ENCODE data around the gene TNFRSF19. TPM values are rescaled to one million over a fixed set of nuclear protein-coding genes. Genes with fewer than 3 reads are reported as not detected.

The TNFRSF19 gene
- total RNA-seq, 3 donors from 2014 or later (not counting 1 experiment from before 2014, with no cell fraction given), result 0.07 to 0.60 (median 0.36) TPM

DNA sequence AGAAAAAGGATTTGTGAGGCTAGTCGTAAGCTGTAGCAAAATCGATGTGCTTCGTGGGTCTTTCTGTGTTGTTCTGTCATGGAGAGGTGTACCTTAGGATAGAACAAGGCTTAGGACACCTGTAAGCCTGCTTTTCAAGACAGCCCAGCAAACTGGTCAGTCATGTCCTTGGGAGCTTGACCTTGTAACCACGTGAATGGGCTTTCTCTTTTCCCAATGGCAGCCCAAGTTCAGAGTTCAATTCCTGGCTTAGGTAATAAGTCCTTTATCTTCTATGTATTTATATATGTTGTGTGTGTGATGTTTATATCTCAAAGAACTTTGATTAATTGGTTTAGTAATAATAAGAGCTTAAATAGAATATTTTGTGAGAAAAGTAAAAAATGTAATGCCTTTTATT is 112.9 kb downstream of the TNFRSF19 start:
- Histone ChIP-seq H3K9me3 (ENCODE audit: control insufficient read depth, insufficient read depth, low read length) (no peaks in the 10 kb centered on the region), H3K27me3 (ENCODE audit: control insufficient read depth, insufficient read depth, low read length) (no peaks in the 10 kb centered on the region), H3K4me1 (ENCODE audit: control insufficient read depth, insufficient read depth, low read length) (no peaks in the 10 kb centered on the region), H3K27ac (ENCODE audit: low read length) (no peak overlapping the region), H3K36me3 (ENCODE audit: control insufficient read depth, insufficient read depth, low read length) (no peaks in the 10 kb centered on the region), H3K4me3 (ENCODE audit: low read length) (no peak overlapping the region)
- ATAC-seq, result no peak
- Mint-ChIP-seq H3K27ac (no peak overlapping the region), H3K9me3 (no peaks in the 10 kb centered on the region), H3K27me3 (ENCODE audit: low read depth in 2 of 2) (peaks cover 12 to 21% of the 10 kb centered on the region in 2 donors), H3K4me1 (peaks cover 0 to 6% of the 10 kb centered on the region in 2 donors), H3K4me3 (no peak overlapping the region), H3K36me3 (peaks cover 6% of the 10 kb centered on the region)
- TF ChIP-seq, protein P1, sequence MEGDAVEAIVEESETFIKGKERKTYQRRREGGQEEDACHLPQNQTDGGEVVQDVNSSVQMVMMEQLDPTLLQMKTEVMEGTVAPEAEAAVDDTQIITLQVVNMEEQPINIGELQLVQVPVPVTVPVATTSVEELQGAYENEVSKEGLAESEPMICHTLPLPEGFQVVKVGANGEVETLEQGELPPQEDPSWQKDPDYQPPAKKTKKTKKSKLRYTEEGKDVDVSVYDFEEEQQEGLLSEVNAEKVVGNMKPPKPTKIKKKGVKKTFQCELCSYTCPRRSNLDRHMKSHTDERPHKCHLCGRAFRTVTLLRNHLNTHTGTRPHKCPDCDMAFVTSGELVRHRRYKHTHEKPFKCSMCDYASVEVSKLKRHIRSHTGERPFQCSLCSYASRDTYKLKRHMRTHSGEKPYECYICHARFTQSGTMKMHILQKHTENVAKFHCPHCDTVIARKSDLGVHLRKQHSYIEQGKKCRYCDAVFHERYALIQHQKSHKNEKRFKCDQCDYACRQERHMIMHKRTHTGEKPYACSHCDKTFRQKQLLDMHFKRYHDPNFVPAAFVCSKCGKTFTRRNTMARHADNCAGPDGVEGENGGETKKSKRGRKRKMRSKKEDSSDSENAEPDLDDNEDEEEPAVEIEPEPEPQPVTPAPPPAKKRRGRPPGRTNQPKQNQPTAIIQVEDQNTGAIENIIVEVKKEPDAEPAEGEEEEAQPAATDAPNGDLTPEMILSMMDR (IDR thresholded peaks at IDR 0.05), result no peak
- no peak for DNase-seq
- 80% methylated on average over 4 of the region's 4 CpGs for WGBS (ENCODE audit: insufficient coverage)
- intact Hi-C loops (cut with micrococcal nuclease), result no loop called here

- no peak overlapping the region for H3K27ac ChIP-seq (ENCODE audit: low read length)
- H3K4me3 Mint-ChIP-seq, result no peak overlapping the region
- DNase-seq (no peak), ATAC-seq (no peak)
- H3K27me3 Mint-ChIP-seq (ENCODE audit: low read depth in 2 of 2), result peaks cover 10 to 21% of the 10 kb centered on the region in 2 donors
- intact Hi-C loops (cut with micrococcal nuclease), result no loop called here
- no peak overlapping the region for H3K4me3 ChIP-seq (ENCODE audit: low read length)
- H3K4me1 Mint-ChIP-seq, result no peaks in the 10 kb centered on the region
- H3K36me3 Mint-ChIP-seq, result peaks cover 6% of the 10 kb centered on the region
- no peaks in the 10 kb centered on the region for H3K36me3 ChIP-seq (ENCODE audit: control insufficient read depth, insufficient read depth, low read length)
- TF ChIP-seq, protein P1 (IDR thresholded peaks at IDR 0.05), result no peak
- WGBS (ENCODE audit: insufficient coverage), result 93% methylated on average over 2 of the region's 2 CpGs
- H3K27ac Mint-ChIP-seq, result no peak overlapping the region
- H3K9me3 Mint-ChIP-seq, result no peaks in the 10 kb centered on the region
- no peaks in the 10 kb centered on the region for H3K4me1 ChIP-seq (ENCODE audit: control insufficient read depth, insufficient read depth, low read length)
- no peaks in the 10 kb centered on the region for H3K9me3 ChIP-seq (ENCODE audit: control insufficient read depth, insufficient read depth, low read length)
- H3K27me3 ChIP-seq (ENCODE audit: control insufficient read depth, insufficient read depth, low read length), result no peaks in the 10 kb centered on the region
Observed at GRCh38 chr13:23684647-23685046, 114.4 kb downstream of the TNFRSF19 start.

DNA sequence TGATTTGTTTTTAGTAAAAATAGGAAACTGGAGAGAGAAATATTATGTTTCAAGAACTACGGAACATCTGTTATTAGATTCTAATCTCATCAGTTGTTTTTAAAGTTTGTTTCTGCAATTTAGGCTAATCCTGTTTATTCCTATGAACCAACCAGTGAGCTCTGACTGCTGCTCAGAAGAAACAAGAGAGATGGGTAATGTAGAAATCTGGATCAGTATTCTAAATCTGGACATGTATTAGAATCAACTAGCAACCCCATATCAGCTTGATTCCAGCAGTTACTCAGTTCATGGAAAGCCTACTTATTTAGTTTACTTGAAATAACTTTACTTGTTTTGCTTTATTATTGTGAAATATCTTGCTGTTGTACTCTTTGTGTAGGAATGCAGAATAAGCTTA is 115.2 kb downstream of the TNFRSF19 start:
- H3K4me1 Mint-ChIP-seq, result no peaks in the 10 kb centered on the region
- H3K27me3 Mint-ChIP-seq (ENCODE audit: low read depth in 2 of 2), result peaks cover 10 to 21% of the 10 kb centered on the region in 2 donors
- intact Hi-C loops (cut with micrococcal nuclease), result no loop called here
- H3K36me3 Mint-ChIP-seq, result peaks cover 6% of the 10 kb centered on the region
- Histone ChIP-seq H3K27me3 (ENCODE audit: control insufficient read depth, insufficient read depth, low read length) (no peaks in the 10 kb centered on the region), H3K4me3 (ENCODE audit: low read length) (no peak overlapping the region), H3K27ac (ENCODE audit: low read length) (no peak overlapping the region), H3K36me3 (ENCODE audit: control insufficient read depth, insufficient read depth, low read length) (no peaks in the 10 kb centered on the region), H3K9me3 (ENCODE audit: control insufficient read depth, insufficient read depth, low read length) (no peaks in the 10 kb centered on the region), H3K4me1 (ENCODE audit: control insufficient read depth, insufficient read depth, low read length) (no peaks in the 10 kb centered on the region)
- no peak overlapping the region for H3K4me3 Mint-ChIP-seq
- TF ChIP-seq, protein P1 (IDR thresholded peaks at IDR 0.05), result no peak
- DNase-seq (no peak), ATAC-seq (no peak)
- H3K9me3 Mint-ChIP-seq, result no peaks in the 10 kb centered on the region
- no peak overlapping the region for H3K27ac Mint-ChIP-seq
- whole genome bisulfite sequencing (ENCODE audit: insufficient coverage), result 100% methylated on average over 1 of the region's 1 CpG

DNA sequence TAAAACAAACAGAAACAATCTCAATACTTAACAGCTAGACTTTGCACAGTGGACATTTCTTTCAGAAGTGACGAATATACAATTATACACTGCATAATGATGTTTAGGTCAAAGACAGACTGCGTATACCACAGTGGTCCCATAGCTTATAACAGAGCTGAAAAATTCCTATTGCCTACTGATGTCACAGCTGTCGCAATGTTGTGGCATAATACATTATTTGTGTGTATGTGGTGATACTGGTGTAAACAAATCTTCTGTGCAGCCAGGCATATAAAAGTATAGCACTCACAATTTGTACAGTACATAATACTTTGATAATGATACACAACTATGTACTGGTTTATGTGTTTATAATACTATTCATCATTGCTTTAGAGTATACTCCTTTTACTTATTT is 116.7 kb downstream of the TNFRSF19 start:
- TF ChIP-seq, protein P1 (IDR thresholded peaks at IDR 0.05), result no peak
- ATAC-seq (no peak), DNase-seq (no peak)
- no peak overlapping the region for H3K4me3 Mint-ChIP-seq
- Histone ChIP-seq H3K36me3 (ENCODE audit: control insufficient read depth, insufficient read depth, low read length) (no peaks in the 10 kb centered on the region), H3K9me3 (ENCODE audit: control insufficient read depth, insufficient read depth, low read length) (no peaks in the 10 kb centered on the region), H3K27ac (ENCODE audit: low read length) (no peak overlapping the region), H3K4me1 (ENCODE audit: control insufficient read depth, insufficient read depth, low read length) (no peaks in the 10 kb centered on the region), H3K27me3 (ENCODE audit: control insufficient read depth, insufficient read depth, low read length) (no peaks in the 10 kb centered on the region), H3K4me3 (ENCODE audit: low read length) (no peak overlapping the region)
- H3K4me1 Mint-ChIP-seq, result no peaks in the 10 kb centered on the region
- H3K36me3 Mint-ChIP-seq, result peaks cover 6% of the 10 kb centered on the region
- 90% methylated on average over 2 of the region's 3 CpGs for WGBS (ENCODE audit: insufficient coverage)
- H3K27me3 Mint-ChIP-seq (ENCODE audit: low read depth in 2 of 2), result peaks cover 6 to 21% of the 10 kb centered on the region in 2 donors
- intact Hi-C loops (cut with micrococcal nuclease), result no loop called here
- H3K9me3 Mint-ChIP-seq, result no peaks in the 10 kb centered on the region
- H3K27ac Mint-ChIP-seq, result no peak overlapping the region
